PC-9 (cell line): Measurements from ENCODE around the gene NFKB1. TPM values are rescaled to one million over a fixed set of nuclear protein-coding genes. Genes with fewer than 3 reads are reported as not detected.

Source experiments
- BruUV-seq: library from RNA; stranded (reverse); fragments of 400-500 nt; replicated peaks from 2 replicates; lab custom pipeline; 2021; lab: Mats Ljungman, UMichigan
- CTCF ChIA-PET: fragments of 300-600 bp; sonication (Branson Sonifier 250); formaldehyde crosslinking; loops from one replicate; lab custom pipeline; 2022; ENCODE audit warnings: antibody characterized with exemption; lab: Charles Lee
- POLR2A ChIA-PET: fragments of 300-600 bp; sonication (Branson Sonifier 250); formaldehyde crosslinking; loops from one replicate; lab custom pipeline; 2022; ENCODE audit warnings: antibody characterized with exemption; ENCODE audit not compliant: unreplicated experiment; lab: Charles Lee
- DNase-seq, 2 experiments: peaks; one replicate each; pipeline versions ENCODE4 v3.0.0 to v3.0.0-alpha.2; 2015 to 2022; ENCODE audit warnings: mixed read lengths in 1 of 2
- H2AFZ ChIP-seq: fragments of 200-600 bp; sonication (generic); 2 replicates; pipeline ENCODE4 v1.8.1; 2017; ENCODE audit warnings: antibody characterized with exemption
- H3F3A ChIP-seq: fragments of 200-600 bp; sonication (generic); 2 replicates; pipeline ENCODE4 v1.8.1; 2017; ENCODE audit warnings: antibody characterized with exemption, mild to moderate bottlenecking, low read depth; ENCODE audit not compliant: insufficient read depth
- H3K27ac ChIP-seq: fragments of 200-600 bp; sonication (generic); 2 replicates; pipeline ENCODE4 v1.6.1; 2016; ENCODE audit warnings: mixed run types
- H3K27me3 ChIP-seq: fragments of 200-600 bp; sonication (generic); 2 replicates; pipeline ENCODE4 v1.6.1; 2016; ENCODE audit warnings: low read depth, mixed run types; ENCODE audit not compliant: insufficient read depth
- H3K36me3 ChIP-seq: fragments of 200-600 bp; sonication (generic); 2 replicates; pipeline ENCODE4 v1.6.1; 2016; ENCODE audit warnings: low read depth, mixed run types
- H3K4me1 ChIP-seq: fragments of 200-600 bp; sonication (generic); replicated peaks from 2 replicates; pipeline ENCODE4 v1.6.1; 2016; ENCODE audit warnings: mixed run types; ENCODE audit not compliant: insufficient read depth
- H3K4me2 ChIP-seq: fragments of 200-600 bp; sonication (generic); 2 replicates; pipeline ENCODE4 v1.6.1; 2017; ENCODE audit warnings: mixed run types
- H3K4me3 ChIP-seq: fragments of 200-600 bp; sonication (generic); 2 replicates; pipeline ENCODE4 v1.6.1; 2016; ENCODE audit warnings: mixed run types
- H3K79me2 ChIP-seq: fragments of 200-600 bp; sonication (generic); 2 replicates; pipeline ENCODE4 v1.6.1; 2017; ENCODE audit warnings: low read depth, mixed run types
- H3K9me2 ChIP-seq: fragments of 200-600 bp; sonication (generic); 2 replicates; pipeline ENCODE4 v1.8.1; 2017; ENCODE audit warnings: mild to moderate bottlenecking; ENCODE audit not compliant: insufficient read depth
- H3K9me3 ChIP-seq: fragments of 200-600 bp; sonication (generic); 2 replicates; pipeline ENCODE4 v1.8.1; 2016; ENCODE audit warnings: low read depth; ENCODE audit not compliant: insufficient read depth
- H4K20me1 ChIP-seq: fragments of 200-600 bp; sonication (generic); 2 replicates; pipeline ENCODE4 v1.8.1; 2017; ENCODE audit not compliant: insufficient read depth
- CTCF ChIP-seq: fragments of 200-600 bp; sonication (generic); conservative IDR thresholded peaks from 2 replicates; pipeline ENCODE4 v1.6.1; 2017; ENCODE audit warnings: mixed run types, antibody characterized with exemption, mild to moderate bottlenecking, moderate library complexity
- EZH2 ChIP-seq: fragments of 200-600 bp; sonication (generic); IDR thresholded peaks from 2 replicates; pipeline ENCODE4 v1.8.0; 2017; ENCODE audit warnings: antibody characterized with exemption, low read depth
- intact Hi-C: fragments of 100-400 bp; cut with micrococcal nuclease; formaldehyde crosslinking; loops from one replicate; pipeline ENCODE4 v1.10.0; 2022; ENCODE audit not compliant: unreplicated experiment
- total RNA-seq: library from RNA; stranded (reverse); gene quantifications from 2 replicates; pipeline ENCODE4 v1.2.3, GENCODE V29; 2021

NFKB1 gene
- total RNA-seq, 1 experiment from 2014 or later: 11.6 TPM

- intact Hi-C loops: no loop called here
- H3K9me3 ChIP-seq: no peaks in the 10 kb centered on the region
- TF ChIP-seq EZH2: no peak
- TF ChIP-seq CTCF: no peak
- H4K20me1 ChIP-seq: no peaks in the 10 kb centered on the region
- no peaks in the 10 kb centered on the region for H3K9me2 ChIP-seq
- no peak overlapping the region for H3K4me2 ChIP-seq
- no peaks in the 10 kb centered on the region for H3K27me3 ChIP-seq
- no peaks in the 10 kb centered on the region for H3K36me3 ChIP-seq
- H3K4me1 ChIP-seq: no peaks in the 10 kb centered on the region
- POLR2A ChIA-PET: no interaction called here
- CTCF ChIA-PET: no interaction called here
- no peak overlapping the region for H3K4me3 ChIP-seq
- H3K27ac ChIP-seq: no peak overlapping the region
- H2AFZ ChIP-seq: no peak overlapping the region
- no TSS peak for BruUV-seq
- H3K79me2 ChIP-seq: no peaks in the 10 kb centered on the region
- no peak for DNase-seq
- H3F3A ChIP-seq: no peaks in the 10 kb centered on the region
These were observed 30.3 kb downstream of the NFKB1 start for GRCh38 chr4:102531462-102531861.

- H3K27me3 ChIP-seq: no peaks in the 10 kb centered on the region
- ChIA-PET POLR2A (no interaction called here), CTCF (no interaction called here)
- intact Hi-C loops: no loop called here
- no peaks in the 10 kb centered on the region for H3K36me3 ChIP-seq
- no peaks in the 10 kb centered on the region for H3K4me1 ChIP-seq
- H3K27ac ChIP-seq: no peak overlapping the region
- H2AFZ ChIP-seq: no peak overlapping the region
- BruUV-seq: no TSS peak
- no peaks in the 10 kb centered on the region for H4K20me1 ChIP-seq
- H3K9me2 ChIP-seq: no peaks in the 10 kb centered on the region
- no peaks in the 10 kb centered on the region for H3F3A ChIP-seq
- no peak for DNase-seq
- no peak overlapping the region for H3K4me3 ChIP-seq
- H3K4me2 ChIP-seq: no peak overlapping the region
- TF ChIP-seq CTCF: no peak
- no peak for TF ChIP-seq EZH2
- no peaks in the 10 kb centered on the region for H3K9me3 ChIP-seq
- H3K79me2 ChIP-seq: no peaks in the 10 kb centered on the region
These were observed 32.2 kb downstream of the NFKB1 start for GRCh38 chr4:102533348-102533747.

- Histone ChIP-seq H3K4me2 (no peak overlapping the region), H3K27ac (no peak overlapping the region), H2AFZ (no peak overlapping the region), H3K9me2 (no peaks in the 10 kb centered on the region), H4K20me1 (no peaks in the 10 kb centered on the region), H3F3A (no peaks in the 10 kb centered on the region), H3K79me2 (no peaks in the 10 kb centered on the region), H3K9me3 (no peaks in the 10 kb centered on the region), H3K4me3 (no peak overlapping the region), H3K4me1 (no peaks in the 10 kb centered on the region), H3K36me3 (no peaks in the 10 kb centered on the region), H3K27me3 (no peaks in the 10 kb centered on the region)
- TF ChIP-seq EZH2 (no peak), CTCF (no peak)
- ChIA-PET CTCF (no interaction called here), POLR2A (no interaction called here)
- DNase-seq: no peak
- no TSS peak for BruUV-seq
- intact Hi-C loops: no loop called here
These were observed 32.7 kb downstream of the NFKB1 start for GRCh38 chr4:102533904-102534303.
